Esophagus mucosa (tissue), 1 donor: ENCODE data around the gene PRTN3. TPM values are rescaled to one million over a fixed set of nuclear protein-coding genes. Genes with fewer than 3 reads are reported as not detected.
A peak's percentile ranks its signal among the peaks of the same experiment; 100 is the strongest.

Experiments
- ATAC-seq: fragments of 200-7000 bp; cut with Tn5 transposase; one replicate; pipeline ENCODE4 v1.9.1; 2020
- total RNA-seq: library from RNA; stranded (reverse); gene quantifications from one replicate; pipeline ENCODE4 v1.2.4, GENCODE V29; 2023
- donor health status: DM: yes; HTN: yes; CAD: no.

Gene PRTN3
- total RNA-seq, 1 donor from 2014 or later = not detected

GRCh38 chr19:803686-804418 lies 36.9 kb upstream of the PRTN3 start:
- ATAC-seq = no peak

GRCh38 chr19:804419-805165 lies 36.2 kb upstream of the PRTN3 start:
- ATAC-seq = no peak

- ATAC-seq = no peak
Observed at GRCh38 chr19:805166-805551, 35.6 kb upstream of the PRTN3 start.

- ATAC-seq = peak; percentile 1
Observed at GRCh38 chr19:805600-806550, 34.9 kb upstream of the PRTN3 start.

GRCh38 chr19:806815-807421 lies 33.9 kb upstream of the PRTN3 start:
- ATAC-seq = no peak

GRCh38 chr19:807627-808422 lies 33.0 kb upstream of the PRTN3 start:
- no peak for ATAC-seq

GRCh38 chr19:808423-808775 lies 32.4 kb upstream of the PRTN3 start:
- ATAC-seq = no peak

GRCh38 chr19:810077-810855 lies 30.5 kb upstream of the PRTN3 start:
- ATAC-seq = no peak

- ATAC-seq = no peak
Observed at GRCh38 chr19:810883-811489, 29.8 kb upstream of the PRTN3 start.

- ATAC-seq = no peak
Observed at GRCh38 chr19:811506-812048, 29.2 kb upstream of the PRTN3 start.

- no peak for ATAC-seq
Observed at GRCh38 chr19:812049-812746, 28.6 kb upstream of the PRTN3 start.

GRCh38 chr19:812747-813218 lies 28.0 kb upstream of the PRTN3 start:
- ATAC-seq = no peak

- peak; percentile 2 for ATAC-seq
Observed at GRCh38 chr19:813219-814151, 27.3 kb upstream of the PRTN3 start.

GRCh38 chr19:814152-815078 lies 26.4 kb upstream of the PRTN3 start:
- ATAC-seq = peak; percentile 18

GRCh38 chr19:815079-815774 lies 25.6 kb upstream of the PRTN3 start:
- peak; percentile 19 for ATAC-seq

- no peak for ATAC-seq
Observed at GRCh38 chr19:815775-816499, 24.9 kb upstream of the PRTN3 start.
